Transverse colon (tissue), 4 donors: Measurements from ENCODE around the gene LMF1. TPM values are rescaled to one million over a fixed set of nuclear protein-coding genes. Genes with fewer than 3 reads are reported as not detected.

ENCODE experiments used
- DNase-seq: peaks from one replicate; pipeline ENCODE4 v3.0.0-alpha.2; 2019
- H3K27ac ChIP-seq, 4 donors: fragments of 200-600 bp; sonication (generic); 2 replicates each; pipeline ENCODE4 v1.5.1; 2016 to 2018; ENCODE audit warnings: inconsistent platforms in 4 of 4
- H3K27me3 ChIP-seq: fragments of 200-600 bp; sonication (generic); 2 replicates; pipeline ENCODE4 v1.5.1; 2017; ENCODE audit warnings: inconsistent platforms
- H3K36me3 ChIP-seq, 4 donors: fragments of 200-600 bp; sonication (generic); 2 replicates each; pipeline ENCODE4 v1.5.1; 2017 to 2019; ENCODE audit warnings: inconsistent platforms in 4 of 4
- H3K4me1 ChIP-seq, 4 donors: fragments of 200-600 bp; sonication (generic); 2 replicates each; pipeline ENCODE4 v1.5.1; 2017 to 2020; ENCODE audit warnings: inconsistent platforms in 4 of 4
- H3K4me3 ChIP-seq, 4 donors: fragments of 200-600 bp; sonication (generic); 1 replicate in 1 of 4; 2 replicates in 3 of 4; pipeline versions ENCODE4 v1.5.1 to v1.6.1; 2017 to 2019; ENCODE audit warnings: inconsistent platforms in 4 of 4
- H3K9me3 ChIP-seq, 2 donors: fragments of 200-600 bp; sonication (generic); 2 replicates each; pipeline ENCODE4 v1.5.1; 2017 to 2019; ENCODE audit warnings: inconsistent platforms in 2 of 2
- CTCF ChIP-seq, 5 experiments: fragments of 200-600 bp in 3 of 5; fragments of 450-650 bp in 2 of 5; sonication (generic) in 3 of 5; IDR thresholded peaks; 1 replicate in 2 of 5; 2 replicates in 3 of 5; pipeline ENCODE4 v1.5.1; 2016 to 2017; ENCODE audit warnings: antibody characterized with exemption in 5 of 5, inconsistent platforms in 3 of 5, mild to moderate bottlenecking in 2 of 5, moderate library complexity in 1 of 5
- EP300 ChIP-seq: sonication (generic); formaldehyde crosslinking; IDR thresholded peaks from one replicate; pipeline ENCODE4 v1.6.1; 2017; ENCODE audit warnings: antibody characterized with exemption, low read depth
- POLR2A ChIP-seq: fragments of 450-650 bp; IDR thresholded peaks from one replicate; pipeline ENCODE4 v1.6.1; 2016; ENCODE audit warnings: antibody characterized with exemption, mild to moderate bottlenecking, moderate library complexity
- POLR2AphosphoS5 ChIP-seq, 3 donors: sonication (generic); formaldehyde crosslinking; IDR thresholded peaks; one replicate each; pipeline ENCODE4 v1.6.1; 2016; ENCODE audit warnings: antibody characterized with exemption in 3 of 3
- WGBS, 2 donors: methylation state at CpG; one replicate each; pipeline ENCODE4 v1.1.5; 2018; ENCODE audit warnings: low coverage in 1 of 2; 5-methylcytosine and 5-hydroxymethylcytosine counted together
- in situ Hi-C, 4 donors: fragments of 200-750 bp; cut with MboI; loops; one replicate each; pipeline versions ENCODE4 v1.15.0 to v1.15.1; 2017; ENCODE audit warnings: low sequenced_read_pairs in 3 of 4, low pct_ligation_motif_present in 1 of 4, low pct_unique_long_range_greater_than_20kb in 1 of 4
- intact Hi-C: fragments of 100-400 bp; cut with DNase I; formaldehyde crosslinking; loops from one replicate; pipeline ENCODE4 v1.15.1; 2023; ENCODE audit warnings: low total_unique reads
- total RNA-seq, 4 donors: library from RNA; depleted of rRNA; stranded (reverse); fragments of >200 nt; gene quantifications; one replicate each; pipeline ENCODE4 v1.1.0, GENCODE V29; 2016

LMF1 gene
- total RNA-seq, 4 donors from 2014 or later: 15.9 to 34.8 (median 19.6) TPM

- Histone ChIP-seq H3K4me1 (no peaks in the 10 kb centered on the region), H3K36me3 (no peaks in the 10 kb centered on the region), H3K9me3 (no peaks in the 10 kb centered on the region), H3K4me3 (no peak overlapping the region), H3K27me3 (no peaks in the 10 kb centered on the region), H3K27ac (no peak overlapping the region)
- TF ChIP-seq POLR2A (no peak), EP300 (no peak), POLR2AphosphoS5 (IDR thresholded peaks at IDR 0.05) (no peak), CTCF (IDR thresholded peaks at IDR 0.05) (no peak)
- WGBS, 2 donors: 80 to 95% methylated on average over 2 to 7 of the region's 7 CpGs
- in situ Hi-C loops: no loop called here
- no peak for DNase-seq
- intact Hi-C loops: no loop called here
Measured at GRCh38 chr16:900211-900610, 70.6 kb downstream of the LMF1 start.

GRCh38 chr16:899683-900060 lies 71.1 kb downstream of the LMF1 start:
- DNase-seq: no peak
- WGBS, 2 donors: 97% methylated on average over 24 of the region's 24 CpGs; no CpG with 5 or more reads in 1 of the 2 donors
- intact Hi-C loops (no loop called here), in situ Hi-C loops (no loop called here)
- no peak for TF ChIP-seq POLR2AphosphoS5 (IDR thresholded peaks at IDR 0.05)
- no peak for TF ChIP-seq POLR2A
- TF ChIP-seq EP300: no peak
- no peak for TF ChIP-seq CTCF (IDR thresholded peaks at IDR 0.05)
- Histone ChIP-seq H3K27me3 (no peaks in the 10 kb centered on the region), H3K4me1 (no peaks in the 10 kb centered on the region), H3K27ac (no peak overlapping the region), H3K9me3 (no peaks in the 10 kb centered on the region), H3K36me3 (no peaks in the 10 kb centered on the region), H3K4me3 (no peak overlapping the region)

GRCh38 chr16:898761-899682 lies 71.8 kb downstream of the LMF1 start:
- in situ Hi-C loops (no loop called here), intact Hi-C loops (no loop called here)
- no peak overlapping the region for H3K4me3 ChIP-seq
- no peak for DNase-seq
- H3K27ac ChIP-seq: no peak overlapping the region
- TF ChIP-seq EP300 (no peak), CTCF (IDR thresholded peaks at IDR 0.05) (no peak), POLR2AphosphoS5 (IDR thresholded peaks at IDR 0.05) (no peak), POLR2A (no peak)
- 87 to 88% methylated on average over 3 to 39 of the region's 39 CpGs for WGBS, 2 donors
- H3K9me3 ChIP-seq: no peaks in the 10 kb centered on the region
- H3K27me3 ChIP-seq: no peaks in the 10 kb centered on the region
- no peaks in the 10 kb centered on the region for H3K36me3 ChIP-seq
- H3K4me1 ChIP-seq: no peaks in the 10 kb centered on the region

- Histone ChIP-seq H3K4me1 (no peaks in the 10 kb centered on the region), H3K27ac (no peak overlapping the region), H3K27me3 (no peaks in the 10 kb centered on the region), H3K4me3 (no peak overlapping the region), H3K9me3 (no peaks in the 10 kb centered on the region), H3K36me3 (no peaks in the 10 kb centered on the region)
- in situ Hi-C loops: no loop called here
- intact Hi-C loops: no loop called here
- TF ChIP-seq CTCF (IDR thresholded peaks at IDR 0.05) (no peak), POLR2A (no peak), POLR2AphosphoS5 (IDR thresholded peaks at IDR 0.05) (no peak), EP300 (no peak)
- WGBS, 2 donors: 87% methylated on average over 11 of the region's 11 CpGs; no CpG with 5 or more reads in 1 of the 2 donors
- DNase-seq: no peak
Measured at GRCh38 chr16:898216-898615, 72.6 kb downstream of the LMF1 start.
